DND-41 (cell line): ENCODE results near the gene POLN.

Source experiments
- ATAC-seq: fragments of 200-7000 bp; cut with Tn5 transposase; 3 replicates; pipeline ENCODE4 v1.9.1; 2021; ENCODE audit warnings: low read depth; ENCODE audit not compliant: insufficient read depth
- DNase-seq: peaks from one replicate; pipeline ENCODE4 v3.0.0-alpha.2; 2020
- H2AFZ ChIP-seq: 2 replicates; pipeline ENCODE4 v1.6.0; 2012; ENCODE audit warnings: low read depth, low read length
- H3K27ac ChIP-seq: 2 replicates; pipeline ENCODE4 v1.5.1; 2012; ENCODE audit warnings: low read length, inconsistent platforms
- H3K27me3 ChIP-seq: fragments of 200-600 bp; sonication (generic); 2 replicates; pipeline ENCODE4 v1.6.0; 2012; ENCODE audit warnings: low read length, mild to moderate bottlenecking, inconsistent platforms; ENCODE audit not compliant: insufficient read depth, poor library complexity
- H3K36me3 ChIP-seq: 2 replicates; pipeline ENCODE4 v1.5.1; 2012; ENCODE audit warnings: low read length, inconsistent platforms; ENCODE audit not compliant: insufficient read depth
- H3K4me1 ChIP-seq: 2 replicates; pipeline ENCODE4 v1.5.1; 2012; ENCODE audit warnings: mild to moderate bottlenecking, low read length; ENCODE audit not compliant: insufficient read depth
- H3K4me2 ChIP-seq: 2 replicates; pipeline ENCODE4 v1.6.0; 2012; ENCODE audit warnings: mild to moderate bottlenecking, moderate library complexity, low read length, inconsistent platforms; ENCODE audit not compliant: insufficient read depth
- H3K4me3 ChIP-seq, 2 experiments: fragments of 200-600 bp in 1 of 2; shearing (Covaris generic) in 1 of 2; 2 replicates each; pipeline ENCODE4 v1.5.1; 2012 to 2016; ENCODE audit warnings: inconsistent platforms in 2 of 2, low read length in 2 of 2, mild to moderate bottlenecking in 2 of 2, low read depth in 1 of 2, moderate library complexity in 1 of 2
- H3K79me2 ChIP-seq: 2 replicates; pipeline ENCODE4 v1.6.0; 2012; ENCODE audit warnings: low read length, inconsistent platforms; ENCODE audit not compliant: insufficient read depth
- H3K9ac ChIP-seq: 2 replicates; pipeline ENCODE4 v1.6.0; 2012; ENCODE audit warnings: low read depth, mild to moderate bottlenecking, inconsistent platforms, low read length, moderate library complexity
- H3K9me3 ChIP-seq: 2 replicates; pipeline ENCODE4 v1.5.1; 2012; ENCODE audit warnings: low read length, moderate library complexity, mild to moderate bottlenecking, inconsistent platforms; ENCODE audit not compliant: insufficient read depth, severe bottlenecking
- H4K20me1 ChIP-seq: 2 replicates; pipeline ENCODE4 v1.6.0; 2012; ENCODE audit warnings: low read length; ENCODE audit not compliant: insufficient read depth
- EZH2 ChIP-seq: IDR thresholded peaks from 3 replicates; pipeline ENCODE4 v1.6.1; 2012; ENCODE audit warnings: borderline replicate concordance, low read depth, mild to moderate bottlenecking, moderate library complexity, low read length, inconsistent platforms; ENCODE audit not compliant: severe bottlenecking
- TF ChIP-seq, protein P1 (sequence below): IDR thresholded peaks from 2 replicates; pipeline ENCODE4 v1.5.1; 2012; ENCODE audit warnings: borderline replicate concordance, low read length, moderate library complexity, mild to moderate bottlenecking; ENCODE audit not compliant: poor library complexity, severe bottlenecking; ENCODE audit errors: extremely low read depth

Gene POLN

DNA sequence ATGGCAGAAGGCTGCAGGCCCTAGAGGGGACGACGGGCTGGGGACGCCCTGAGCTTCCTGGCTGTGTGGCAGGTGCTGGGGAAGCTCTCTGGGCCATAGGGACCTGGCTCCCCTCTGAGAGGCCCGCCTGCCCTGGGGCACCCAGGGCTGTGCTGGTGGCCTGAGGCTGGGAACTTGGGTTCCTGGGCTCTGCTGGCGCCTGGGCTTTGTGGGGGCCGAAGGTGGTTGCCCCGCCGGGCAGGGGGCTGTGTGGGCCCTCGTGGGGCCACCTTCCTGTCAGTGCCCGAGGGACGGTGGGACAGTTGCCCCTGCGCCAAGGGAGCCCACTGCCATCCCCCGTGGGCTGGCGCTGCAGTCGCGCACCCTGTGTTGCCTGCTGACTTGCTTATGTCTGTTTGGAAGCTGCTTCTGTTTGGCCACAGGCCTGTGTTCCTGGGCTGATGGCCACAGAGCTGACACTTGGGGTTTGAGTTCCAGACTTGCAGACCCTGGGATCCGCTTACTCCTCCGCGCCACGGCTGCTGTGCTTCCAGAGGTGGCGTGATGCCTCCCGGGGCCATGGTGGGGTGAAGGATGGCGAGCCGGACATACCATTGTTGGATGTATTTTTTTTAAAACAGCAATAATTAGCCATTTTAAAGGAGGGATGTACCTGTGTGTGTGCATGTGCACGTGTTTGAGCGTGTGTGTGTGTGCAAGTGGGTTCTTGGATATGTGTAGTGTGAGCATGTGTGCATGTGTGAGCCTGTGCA, 174.3 kb downstream of the POLN start:
- Histone ChIP-seq H4K20me1 (no peaks in the 10 kb centered on the region; the same call in 1 of the 2 replicates), H2AFZ (no peak overlapping the region), H3K9me3 (no peaks in the 10 kb centered on the region), H3K27me3 (no peaks in the 10 kb centered on the region), H3K4me3 (no peak overlapping the region), H3K4me2 (no peak overlapping the region), H3K27ac (no peak overlapping the region), H3K9ac (no peak overlapping the region), H3K4me1 (no peaks in the 10 kb centered on the region), H3K79me2 (no peaks in the 10 kb centered on the region), H3K36me3 (no peaks in the 10 kb centered on the region)
- ATAC-seq (no peak), DNase-seq (no peak)
- TF ChIP-seq, protein P1, sequence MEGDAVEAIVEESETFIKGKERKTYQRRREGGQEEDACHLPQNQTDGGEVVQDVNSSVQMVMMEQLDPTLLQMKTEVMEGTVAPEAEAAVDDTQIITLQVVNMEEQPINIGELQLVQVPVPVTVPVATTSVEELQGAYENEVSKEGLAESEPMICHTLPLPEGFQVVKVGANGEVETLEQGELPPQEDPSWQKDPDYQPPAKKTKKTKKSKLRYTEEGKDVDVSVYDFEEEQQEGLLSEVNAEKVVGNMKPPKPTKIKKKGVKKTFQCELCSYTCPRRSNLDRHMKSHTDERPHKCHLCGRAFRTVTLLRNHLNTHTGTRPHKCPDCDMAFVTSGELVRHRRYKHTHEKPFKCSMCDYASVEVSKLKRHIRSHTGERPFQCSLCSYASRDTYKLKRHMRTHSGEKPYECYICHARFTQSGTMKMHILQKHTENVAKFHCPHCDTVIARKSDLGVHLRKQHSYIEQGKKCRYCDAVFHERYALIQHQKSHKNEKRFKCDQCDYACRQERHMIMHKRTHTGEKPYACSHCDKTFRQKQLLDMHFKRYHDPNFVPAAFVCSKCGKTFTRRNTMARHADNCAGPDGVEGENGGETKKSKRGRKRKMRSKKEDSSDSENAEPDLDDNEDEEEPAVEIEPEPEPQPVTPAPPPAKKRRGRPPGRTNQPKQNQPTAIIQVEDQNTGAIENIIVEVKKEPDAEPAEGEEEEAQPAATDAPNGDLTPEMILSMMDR: no peak
- no peak for TF ChIP-seq EZH2

DNA sequence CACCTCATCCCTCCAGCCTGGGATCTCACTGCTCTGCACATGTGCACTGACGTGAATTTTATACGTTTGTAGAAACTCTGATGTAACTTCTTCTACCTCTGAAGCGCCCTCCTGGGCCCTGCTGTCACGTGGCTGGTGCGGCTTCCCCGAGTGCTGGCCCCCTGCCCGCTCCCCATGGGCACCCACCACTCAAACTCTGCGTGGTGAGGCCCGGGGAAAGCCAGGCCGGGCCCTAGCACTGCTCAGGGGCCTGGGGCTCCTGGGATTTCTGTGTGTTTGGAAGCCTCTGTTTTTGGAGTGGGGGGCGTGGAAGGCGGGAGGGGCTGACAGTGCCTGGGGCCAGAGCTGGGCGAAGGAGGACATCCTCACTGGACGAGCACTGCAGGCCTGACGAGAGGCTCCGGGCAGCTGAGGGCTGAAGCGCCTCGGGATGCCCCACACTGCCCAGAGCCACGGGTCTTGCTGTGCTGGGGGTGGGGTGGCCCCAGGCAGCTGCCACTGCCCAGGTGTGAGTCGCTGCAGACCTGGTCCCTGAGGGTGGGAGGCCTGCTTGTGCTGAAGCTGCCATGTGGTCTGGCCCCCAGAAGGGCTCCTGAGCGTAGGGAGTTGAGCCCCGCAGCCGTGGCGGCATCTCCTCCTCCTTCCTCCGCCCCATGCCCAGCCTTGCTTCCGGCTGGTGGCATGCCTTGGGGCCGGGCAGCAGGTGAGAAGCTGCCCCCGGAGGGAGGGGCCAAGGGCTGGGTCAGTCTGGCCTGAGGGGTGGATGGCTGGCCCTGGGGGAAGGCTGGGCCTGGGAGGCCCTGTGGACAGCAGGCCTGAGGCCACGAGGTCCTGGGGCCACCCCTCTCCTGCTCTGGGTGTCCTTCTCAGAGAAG, 175.1 kb downstream of the POLN start:
- Histone ChIP-seq H3K4me3 (no peak overlapping the region), H3K9ac (no peak overlapping the region), H3K4me1 (no peaks in the 10 kb centered on the region), H3K27ac (no peak overlapping the region), H3K9me3 (no peaks in the 10 kb centered on the region), H3K79me2 (no peaks in the 10 kb centered on the region), H2AFZ (no peak overlapping the region), H4K20me1 (no peaks in the 10 kb centered on the region; the same call in 1 of the 2 replicates), H3K27me3 (no peaks in the 10 kb centered on the region), H3K4me2 (no peak overlapping the region), H3K36me3 (no peaks in the 10 kb centered on the region)
- no peak for DNase-seq
- TF ChIP-seq, protein P1: no peak
- no peak for TF ChIP-seq EZH2
- ATAC-seq: no peak

DNA sequence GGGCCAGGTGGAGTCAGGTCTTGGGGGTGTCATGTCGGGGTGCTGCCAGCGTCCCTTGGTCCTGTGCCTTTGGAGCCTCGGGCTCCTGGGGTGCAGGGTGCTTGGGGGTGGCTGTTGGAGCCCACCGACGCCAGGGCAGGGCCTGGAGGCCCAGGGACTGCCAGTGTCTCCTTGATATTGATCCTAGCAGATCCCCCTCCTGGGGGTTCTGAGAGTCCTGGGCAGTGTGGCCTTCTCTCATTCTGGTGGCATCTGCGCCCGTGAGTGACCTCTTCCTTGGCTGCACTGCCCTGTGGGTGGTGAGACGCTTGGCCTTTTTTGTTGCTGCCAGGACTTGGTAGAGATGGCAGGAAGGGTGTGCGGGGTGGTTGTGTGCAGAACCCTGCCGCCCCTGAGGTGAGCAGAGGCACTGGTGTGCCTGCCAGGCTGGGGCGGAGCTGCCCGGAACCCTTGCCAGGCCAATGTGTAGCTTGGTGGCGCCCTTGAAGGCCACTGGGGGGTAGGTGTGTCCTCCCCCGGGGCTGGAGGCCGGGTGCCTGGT, 175.8 kb downstream of the POLN start:
- no peak for ATAC-seq

More for the DNA sequence above, 175.8 kb downstream of the POLN start:
- H4K20me1 ChIP-seq: no peaks in the 10 kb centered on the region; the same call in 1 of the 2 replicates
- H3K4me2 ChIP-seq: no peak overlapping the region
- H3K27me3 ChIP-seq: no peaks in the 10 kb centered on the region
- H3K27ac ChIP-seq: no peak overlapping the region
- H3K4me3 ChIP-seq: no peak overlapping the region
- no peaks in the 10 kb centered on the region for H3K4me1 ChIP-seq
- DNase-seq: no peak
- no peaks in the 10 kb centered on the region for H3K9me3 ChIP-seq
- TF ChIP-seq EZH2: no peak
- TF ChIP-seq, protein P1: no peak
- H3K9ac ChIP-seq: no peak overlapping the region
- no peaks in the 10 kb centered on the region for H3K79me2 ChIP-seq
- H3K36me3 ChIP-seq: no peaks in the 10 kb centered on the region
- no peak overlapping the region for H2AFZ ChIP-seq
